HG03175 (cell line): Measurements from ENCODE around the gene ANKFY1.

Experiments
- ATAC-seq: cut with Tn5 transposase; IDR thresholded peaks from one replicate; pipeline ENCODE4 v1.9.1; 2021; ENCODE audit warnings: mild to moderate bottlenecking, moderate library complexity; ENCODE audit not compliant: unreplicated experiment

ANKFY1 gene

GRCh38 chr17:4182043-4182442 is 81.7 kb downstream of the ANKFY1 start:
- ATAC-seq, result no peak

- ATAC-seq, result no peak
These were observed 83.0 kb downstream of the ANKFY1 start for GRCh38 chr17:4180791-4181190.

GRCh38 chr17:4179071-4179470 is 84.7 kb downstream of the ANKFY1 start:
- ATAC-seq, result no peak

- ATAC-seq, result no peak
These were observed 85.1 kb downstream of the ANKFY1 start for GRCh38 chr17:4178651-4179050.

- no peak for ATAC-seq
These were observed 86.0 kb downstream of the ANKFY1 start for GRCh38 chr17:4177806-4178205.

- no peak for ATAC-seq
These were observed 86.8 kb downstream of the ANKFY1 start for GRCh38 chr17:4176808-4177472.

- no peak for ATAC-seq
These were observed 87.6 kb downstream of the ANKFY1 start for GRCh38 chr17:4175921-4176807.

GRCh38 chr17:4174556-4174955 is 89.2 kb downstream of the ANKFY1 start:
- no peak for ATAC-seq

GRCh38 chr17:4173781-4174180 is 90.0 kb downstream of the ANKFY1 start:
- ATAC-seq, result no peak

GRCh38 chr17:4172356-4172755 is 91.4 kb downstream of the ANKFY1 start:
- ATAC-seq, result no peak

GRCh38 chr17:4170639-4171280 is 93.0 kb downstream of the ANKFY1 start:
- no peak for ATAC-seq

GRCh38 chr17:4167786-4168185 is 96.0 kb downstream of the ANKFY1 start:
- ATAC-seq, result no peak

- ATAC-seq, result no peak
These were observed 97.4 kb downstream of the ANKFY1 start for GRCh38 chr17:4166419-4166818.

- no peak for ATAC-seq
These were observed 98.3 kb downstream of the ANKFY1 start for GRCh38 chr17:4165301-4166010.

GRCh38 chr17:4163951-4164350 is 99.8 kb downstream of the ANKFY1 start:
- ATAC-seq, result no peak

GRCh38 chr17:4162775-4163466 is 100.9 kb downstream of the ANKFY1 start:
- no peak for ATAC-seq

GRCh38 chr17:4162321-4162720 is 101.5 kb downstream of the ANKFY1 start:
- ATAC-seq, result no peak

- ATAC-seq, result no peak
These were observed 101.8 kb downstream of the ANKFY1 start for GRCh38 chr17:4161967-4162305.

- no peak for ATAC-seq
These were observed 102.4 kb downstream of the ANKFY1 start for GRCh38 chr17:4161192-4161966.

GRCh38 chr17:4160294-4160859 is 103.4 kb downstream of the ANKFY1 start:
- no peak for ATAC-seq
